NCI-H526 treated with DMSO at 0.1 percent for 48 hours (cell line): ENCODE results near the gene IKZF1.

ENCODE experiments used
- DNase-seq: peaks from one replicate; lab custom pipeline; 2025; lab: John Stamatoyannopoulos, UW

Gene IKZF1

GRCh38 chr7:50283731-50284130 is 20.8 kb upstream of the IKZF1 start:
- no peak for DNase-seq

DNA sequence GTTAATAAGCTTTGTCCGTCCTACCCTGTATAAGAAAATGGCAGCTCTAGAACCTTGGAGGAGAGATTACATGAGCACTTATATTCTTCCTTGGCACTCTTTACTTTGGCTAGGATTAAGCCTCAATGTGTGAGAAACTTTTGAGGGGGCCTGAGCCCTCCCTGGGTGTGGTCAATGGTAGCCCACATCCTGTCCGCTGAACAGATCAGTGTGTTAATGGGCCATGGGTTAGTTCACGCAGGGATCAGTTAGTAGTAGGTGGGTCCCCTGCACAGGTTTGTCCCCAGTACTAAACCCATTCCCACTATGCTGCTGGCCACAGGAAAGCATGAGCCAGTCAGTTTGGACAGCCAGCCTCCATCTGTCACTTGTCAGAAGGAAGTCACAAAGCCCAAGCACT is 20.2 kb upstream of the IKZF1 start:
- DNase-seq, result no peak

GRCh38 chr7:50285269-50285668 is 19.2 kb upstream of the IKZF1 start:
- no peak for DNase-seq

DNA sequence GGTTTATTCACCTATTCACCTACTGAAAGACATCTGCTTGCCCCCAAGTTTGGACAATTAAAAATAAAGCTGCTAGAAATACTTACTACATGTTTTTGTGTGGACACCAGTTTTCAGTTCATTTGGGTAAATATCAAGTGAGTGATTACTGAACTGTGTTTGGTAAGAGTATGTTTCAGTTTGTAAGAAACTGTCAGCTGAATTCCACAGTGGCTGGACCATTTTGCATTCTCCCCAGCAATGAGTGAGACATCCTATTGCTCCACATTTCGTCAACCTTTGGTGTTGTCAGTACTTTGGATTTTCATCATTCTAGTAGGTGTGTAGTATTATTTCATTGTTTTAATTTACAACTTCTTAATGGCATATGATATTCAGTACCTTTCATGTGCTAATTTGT is 17.4 kb upstream of the IKZF1 start:
- no peak for DNase-seq

- no peak for DNase-seq
These were observed 12.3 kb upstream of the IKZF1 start for GRCh38 chr7:50292165-50292757.

GRCh38 chr7:50292763-50293162 is 11.8 kb upstream of the IKZF1 start:
- DNase-seq, result no peak

GRCh38 chr7:50293509-50294179 is 10.9 kb upstream of the IKZF1 start:
- DNase-seq, result no peak

GRCh38 chr7:50295133-50295532 is 9.4 kb upstream of the IKZF1 start:
- no peak for DNase-seq

GRCh38 chr7:50296799-50297198 is 7.7 kb upstream of the IKZF1 start:
- no peak for DNase-seq

- no peak for DNase-seq
These were observed 5.5 kb upstream of the IKZF1 start for GRCh38 chr7:50298811-50299562.

DNA sequence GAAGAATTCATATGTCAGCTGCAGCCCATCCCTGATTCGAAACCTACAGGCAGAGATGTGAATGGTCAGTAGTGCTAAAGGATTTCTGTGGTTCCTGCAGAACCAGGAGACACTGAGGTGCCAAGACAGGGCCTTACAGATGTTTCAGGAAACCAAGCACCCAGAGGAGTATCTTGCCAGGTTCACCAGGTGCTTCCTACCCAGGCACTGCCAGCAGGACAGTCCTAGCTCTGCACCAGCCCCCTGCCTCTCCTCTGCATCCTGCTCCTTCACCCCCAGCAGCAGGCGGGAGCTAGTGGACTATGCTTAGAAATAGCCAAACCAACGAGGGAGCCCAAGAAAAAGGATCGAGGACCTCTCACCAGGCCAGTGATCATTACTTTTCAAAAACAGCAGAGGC is 4.2 kb upstream of the IKZF1 start:
- DNase-seq, result no peak

- no peak for DNase-seq
These were observed 1.8 kb upstream of the IKZF1 start for GRCh38 chr7:50302486-50303334.

- no peak for DNase-seq
These were observed 984 bp upstream of the IKZF1 start for GRCh38 chr7:50303335-50304128.

DNA sequence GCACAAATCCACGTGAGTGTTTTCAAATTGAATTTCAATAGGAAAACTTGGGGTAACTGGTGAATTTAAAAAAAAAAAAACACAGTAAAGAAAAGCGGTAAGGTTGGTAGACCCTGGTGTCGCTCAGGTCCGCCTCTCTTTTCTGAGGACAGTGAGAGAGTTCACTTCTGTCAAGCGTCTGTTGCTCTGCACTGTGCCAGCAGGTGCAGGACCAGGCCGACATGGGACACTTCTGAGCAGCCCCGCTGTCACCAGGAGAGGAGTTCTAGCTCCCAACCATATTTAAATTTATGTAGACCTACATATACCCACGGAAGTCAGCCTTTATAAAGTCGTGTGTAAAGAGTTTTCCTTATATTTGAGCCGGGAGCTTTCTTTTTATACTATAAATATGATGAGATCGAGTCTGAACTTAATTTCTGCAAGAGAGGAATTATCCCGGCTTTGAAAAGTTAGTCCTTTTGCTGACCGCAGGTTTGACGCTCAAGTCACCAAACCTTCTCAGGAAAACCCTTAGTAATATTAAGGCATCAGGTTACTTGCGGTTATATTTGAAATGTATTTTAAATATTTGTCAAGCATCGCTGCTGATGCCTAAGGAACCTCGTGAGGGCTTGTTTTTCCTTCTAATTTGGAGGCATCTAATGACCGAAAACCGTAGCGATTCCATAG is 531 bp downstream of the IKZF1 start:
- DNase-seq, result no peak

GRCh38 chr7:50305583-50306493 is 1.3 kb downstream of the IKZF1 start:
- DNase-seq, result no peak

DNA sequence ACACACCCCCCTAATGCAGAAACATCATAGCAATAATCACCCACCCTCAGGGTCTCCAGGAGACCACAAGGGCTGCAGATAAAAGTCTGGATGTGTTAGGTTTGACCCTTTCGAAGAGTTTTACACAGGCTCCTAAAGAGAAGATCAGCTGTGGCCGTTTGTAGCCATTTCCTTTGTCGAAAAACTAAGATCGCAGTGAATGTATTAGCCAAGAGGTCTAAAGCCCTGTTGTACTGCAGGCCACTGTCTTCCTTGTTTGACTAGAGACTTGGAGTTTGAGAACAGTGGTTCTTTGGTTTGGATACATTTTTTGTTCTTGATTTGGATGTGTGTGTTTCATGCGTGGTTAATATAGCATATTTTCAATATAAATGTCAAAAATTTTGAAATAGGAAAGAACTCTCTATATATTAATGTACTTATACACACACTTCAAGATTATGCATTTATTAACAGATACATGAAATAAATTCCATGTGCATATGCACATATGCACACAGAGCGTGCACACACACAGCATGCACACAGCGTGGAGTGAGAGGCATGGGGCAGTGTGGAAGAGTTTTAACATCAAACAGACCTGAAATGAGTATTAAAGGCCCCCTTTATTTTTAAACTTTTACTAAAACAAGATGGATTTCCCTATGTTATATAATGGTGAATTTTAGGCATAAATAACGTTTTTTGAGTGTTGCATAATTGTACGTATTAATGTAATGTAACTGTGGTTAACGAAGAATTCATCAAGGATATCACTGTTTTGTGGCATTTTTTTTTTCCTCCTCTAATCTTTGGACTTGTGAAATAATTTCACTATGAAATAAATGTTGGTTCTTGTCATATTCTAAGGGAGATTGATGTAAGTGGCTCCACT is 2.2 kb downstream of the IKZF1 start:
- DNase-seq, result no peak

- no peak for DNase-seq
These were observed 3.0 kb downstream of the IKZF1 start for GRCh38 chr7:50307368-50308032.

GRCh38 chr7:50308203-50308531 is 3.7 kb downstream of the IKZF1 start:
- DNase-seq, result no peak
